Activated T-helper 1 cell treated with Interleukin-2 at 50 U/mL for 16 hours (primary cell): Measurements from ENCODE around the gene CCM2.

Source experiments
- DNase-seq: peaks from one replicate; pipeline ENCODE4 v3.0.0-alpha.2; 2020; ENCODE audit warnings: low read depth

The CCM2 gene

DNA sequence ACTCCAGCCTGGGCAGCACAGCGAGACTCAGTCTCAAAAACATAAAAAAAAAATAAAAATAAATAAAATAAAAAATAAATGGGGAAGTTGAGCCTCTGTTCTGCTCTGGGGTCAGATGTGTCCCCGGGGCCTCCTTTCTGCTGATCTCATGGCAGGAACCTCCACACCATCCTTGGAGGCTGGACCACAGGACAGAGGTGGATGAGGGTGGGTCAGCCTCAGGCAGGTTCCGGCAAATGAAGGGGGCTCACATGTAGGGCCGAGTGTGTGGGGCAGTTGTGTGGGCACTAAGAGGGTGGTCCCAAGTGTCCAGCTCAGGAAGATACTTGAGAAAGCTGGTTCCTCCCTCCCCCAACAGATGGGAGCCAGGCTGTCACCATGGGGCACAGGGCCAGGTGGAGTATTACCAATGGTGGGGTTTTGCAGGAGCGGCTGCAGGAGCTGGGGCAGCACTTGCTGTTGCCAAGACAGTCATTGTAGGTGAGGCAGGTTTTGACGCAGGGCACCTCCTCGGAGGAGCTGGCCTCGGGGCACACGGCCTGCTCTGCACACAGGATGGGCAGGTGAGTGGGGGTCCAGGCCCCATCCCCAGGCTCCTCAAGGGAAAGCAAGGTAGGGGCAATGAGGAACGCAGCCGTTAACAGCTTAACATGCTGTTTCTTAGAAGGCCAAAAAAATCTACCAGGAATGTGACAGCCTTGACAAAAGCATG lies 125.3 kb downstream of the CCM2 start:
- no peak for DNase-seq
